HG03354 (cell line): ENCODE data around the gene TRIM26.
"Not testable (repeated sequence)": the region's sequence is repeated elsewhere in the genome, so short reads cannot be mapped to it uniquely, and the experiment has no call there.

ENCODE experiments used
- ATAC-seq: cut with Tn5 transposase; IDR thresholded peaks from one replicate; pipeline ENCODE4 v1.9.1; 2021; ENCODE audit warnings: mild to moderate bottlenecking; ENCODE audit not compliant: unreplicated experiment, poor library complexity, severe bottlenecking

The TRIM26 gene

GRCh38 chr6:30156774-30157173 is 56.4 kb downstream of the TRIM26 start:
- ATAC-seq, result no peak

GRCh38 chr6:30156262-30156599 is 57.0 kb downstream of the TRIM26 start:
- ATAC-seq, result no peak

GRCh38 chr6:30155520-30156261 is 57.5 kb downstream of the TRIM26 start:
- no peak for ATAC-seq

- ATAC-seq, result no peak
Measured at GRCh38 chr6:30154709-30155519, 58.3 kb downstream of the TRIM26 start.

GRCh38 chr6:30154061-30154460 is 59.1 kb downstream of the TRIM26 start:
- no peak for ATAC-seq

- ATAC-seq, result no peak
Measured at GRCh38 chr6:30152910-30153610, 60.1 kb downstream of the TRIM26 start.

- no peak for ATAC-seq
Measured at GRCh38 chr6:30152016-30152673, 61.1 kb downstream of the TRIM26 start.

- no peak for ATAC-seq
Measured at GRCh38 chr6:30151580-30151979, 61.6 kb downstream of the TRIM26 start.

GRCh38 chr6:30150671-30151395 is 62.4 kb downstream of the TRIM26 start:
- no peak for ATAC-seq

GRCh38 chr6:30149858-30150550 is 63.2 kb downstream of the TRIM26 start:
- ATAC-seq, result no peak

GRCh38 chr6:30149234-30149633 is 64.0 kb downstream of the TRIM26 start:
- ATAC-seq, result no peak

GRCh38 chr6:30147096-30147495 is 66.1 kb downstream of the TRIM26 start:
- no peak for ATAC-seq

- no peak for ATAC-seq
Measured at GRCh38 chr6:30145818-30146217, 67.4 kb downstream of the TRIM26 start.

GRCh38 chr6:30144811-30145210 is 68.4 kb downstream of the TRIM26 start:
- ATAC-seq, result no peak

GRCh38 chr6:30143780-30144179 is 69.4 kb downstream of the TRIM26 start:
- ATAC-seq, result no peak

- ATAC-seq, result no peak
Measured at GRCh38 chr6:30142665-30143064, 70.5 kb downstream of the TRIM26 start.

GRCh38 chr6:30140240-30140639 is 73.0 kb downstream of the TRIM26 start:
- ATAC-seq, result not testable (repeated sequence)

- no peak for ATAC-seq
Measured at GRCh38 chr6:30136570-30137286, 76.5 kb downstream of the TRIM26 start.
